ENCODE results near the gene SLC22A23. TPM values are rescaled to one million over a fixed set of nuclear protein-coding genes. Genes with fewer than 3 reads are reported as not detected.
"Not testable (repeated sequence)": the region's sequence is repeated elsewhere in the genome, so short reads cannot be mapped to it uniquely, and the experiment has no call there.

Gene SLC22A23
- total RNA-seq, 4 donors from 2014 or later = 7.1 to 9.6 (median 8.2) TPM

- Histone ChIP-seq H3K9me3 (no peaks in the 10 kb centered on the region), H3K27me3 (no peaks in the 10 kb centered on the region), H3K27ac (peak overlapping the region; percentile 57 to 94 (median 79)), H3K4me1 (peaks cover 3 to 51% (median 20%) of the 10 kb centered on the region in 4 donors), H3K36me3 (no peaks in the 10 kb centered on the region), H3K4me3 (no peak overlapping the region)
- WGBS, 2 donors = 51 to 56% methylated on average over 7 to 11 of the region's 11 CpGs
- TF ChIP-seq EP300 (IDR thresholded peaks at IDR 0.05) (no peak), CTCF (IDR thresholded peaks at IDR 0.05) (no peak), POLR2A (IDR thresholded peaks at IDR 0.05) (no peak)
- DNase-seq (ENCODE audit: low spot score in 2 of 2) = no peak
Measured at GRCh38 chr6:3386374-3386857, 70.4 kb downstream of the SLC22A23 start.

- Histone ChIP-seq H3K9me3 (no peaks in the 10 kb centered on the region), H3K4me1 (peaks cover 3 to 44% (median 20%) of the 10 kb centered on the region in 4 donors), H3K4me3 (no peak overlapping the region), H3K36me3 (no peaks in the 10 kb centered on the region), H3K27ac (peak overlapping the region; percentile 57 to 94 (median 79)), H3K27me3 (no peaks in the 10 kb centered on the region)
- peak; percentile 71 to 74 for DNase-seq (ENCODE audit: low spot score in 2 of 2)
- TF ChIP-seq EP300 (IDR thresholded peaks at IDR 0.05) (peak; percentile 84 to 90), CTCF (IDR thresholded peaks at IDR 0.05) (no peak), POLR2A (IDR thresholded peaks at IDR 0.05) (no peak)
- WGBS, 2 donors = 45% methylated on average over 6 of the region's 6 CpGs
Measured at GRCh38 chr6:3385660-3386151, 71.1 kb downstream of the SLC22A23 start.

- not testable (repeated sequence) for H3K9me3 ChIP-seq; H3K36me3 ChIP-seq; DNase-seq (ENCODE audit: low spot score in 2 of 2); H3K4me3 ChIP-seq; H3K27me3 ChIP-seq
- Histone ChIP-seq H3K27ac (peak overlapping the region; percentile 55 to 94 (median 74)), H3K4me1 (peaks cover 3 to 39% (median 16%) of the 10 kb centered on the region in 4 donors)
- 88 to 90% methylated on average over 4 of the region's 4 CpGs for WGBS, 2 donors
Measured at GRCh38 chr6:3385181-3385580, 71.7 kb downstream of the SLC22A23 start.

- Histone ChIP-seq H3K4me1 (peaks cover 3 to 32% (median 11%) of the 10 kb centered on the region in 4 donors), H3K4me3 (no peak overlapping the region), H3K9me3 (no peaks in the 10 kb centered on the region), H3K27me3 (no peaks in the 10 kb centered on the region), H3K36me3 (no peaks in the 10 kb centered on the region), H3K27ac (peak overlapping the region; percentile 55 to 94 (median 74))
- no peak for DNase-seq (ENCODE audit: low spot score in 2 of 2)
- WGBS, 2 donors = 82 to 89% methylated on average over 9 of the region's 9 CpGs
- TF ChIP-seq CTCF (IDR thresholded peaks at IDR 0.05) (no peak), EP300 (IDR thresholded peaks at IDR 0.05) (no peak), POLR2A (IDR thresholded peaks at IDR 0.05) (no peak)
Measured at GRCh38 chr6:3384241-3385143, 72.4 kb downstream of the SLC22A23 start.

GRCh38 chr6:3383525-3383924 is 73.3 kb downstream of the SLC22A23 start:
- Histone ChIP-seq H3K27ac (peak overlapping the region in 3 of 4 donors; percentile 55 to 94 (median 92)), H3K27me3 (no peaks in the 10 kb centered on the region), H3K9me3 (no peaks in the 10 kb centered on the region), H3K36me3 (no peaks in the 10 kb centered on the region), H3K4me3 (no peak overlapping the region), H3K4me1 (peaks cover 3 to 29% (median 10%) of the 10 kb centered on the region in 4 donors)
- DNase-seq (ENCODE audit: low spot score in 2 of 2) = peak in 1 of 2 donors; percentile 69
- TF ChIP-seq POLR2A (IDR thresholded peaks at IDR 0.05) (no peak), CTCF (IDR thresholded peaks at IDR 0.05) (no peak), EP300 (IDR thresholded peaks at IDR 0.05) (no peak)
- 74% methylated on average over 8 of the region's 8 CpGs for WGBS, 2 donors
